Measurements from ENCODE around the gene TAGAP. TPM values are rescaled to one million over a fixed set of nuclear protein-coding genes. Genes with fewer than 3 reads are reported as not detected.

The TAGAP gene
- total and polyA plus RNA-seq, 2 donors (not counting 3 experiments of a cell fraction or from before 2014, with no cell fraction given): not detected

GRCh38 chr6:159014406-159014805, 30.4 kb downstream of the TAGAP start:
- H3K4me1 ChIP-seq (ENCODE audit: control insufficient read depth, extremely low read depth, insufficient read depth, low read length): no peaks in the 10 kb centered on the region
- H3K27ac ChIP-seq (ENCODE audit: insufficient read depth, low read depth, low read length): no peak overlapping the region
- FAIRE-seq: no peak
- no peaks in the 10 kb centered on the region for H3K36me3 ChIP-seq (ENCODE audit: control insufficient read depth in 2 of 2, extremely low read depth in 1 of 2, insufficient read depth in 2 of 2, low read length in 2 of 2)
- no peaks in the 10 kb centered on the region for H3K79me2 ChIP-seq (ENCODE audit: control insufficient read depth, insufficient read depth, low read length)
- H3K9ac ChIP-seq (replicated peaks; ENCODE audit: extremely low read depth, insufficient read depth, low read length): no peak overlapping the region
- no peak overlapping the region for H2AFZ ChIP-seq (ENCODE audit: low read depth, low read length)
- ChIA-PET CTCF (interaction anchor here (0.7 to 1.6 kb wide), 3 partner anchors 28 to 120 kb away, joined by 4 read pairs; no protein-coding TSS in a partner anchor), POLR2A (no interaction called here)
- TF ChIP-seq FOS (IDR thresholded peaks at IDR 0.05; ENCODE audit: borderline replicate concordance, insufficient read depth, low read length) (no peak), MAX (IDR thresholded peaks at IDR 0.05; ENCODE audit: insufficient read depth, insufficient read length) (no peak), GATA2 (IDR thresholded peaks at IDR 0.05; ENCODE audit: insufficient read depth, insufficient read length, low read depth, low read length) (no peak), MYC (IDR thresholded peaks at IDR 0.05; ENCODE audit: low read depth, low read length) (no peak), JUN (IDR thresholded peaks at IDR 0.05; ENCODE audit: borderline replicate concordance, insufficient read depth, insufficient read length, low read depth) (no peak), EZH2 (IDR thresholded peaks at IDR 0.05; ENCODE audit: borderline replicate concordance, low read depth, low read length, severe bottlenecking) (no peak), POLR2A (IDR thresholded peaks at IDR 0.05; ENCODE audit: low read depth, low read length) (no peak), CTCF (IDR thresholded peaks at IDR 0.05; ENCODE audit: extremely low read depth in 1 of 2, insufficient read depth in 1 of 2, low read depth in 1 of 2, low read length in 2 of 2) (no peak)
- no peak for DNase-seq (ENCODE audit: low read depth, low spot score)
- no peaks in the 10 kb centered on the region for H3K27me3 ChIP-seq (ENCODE audit: control insufficient read depth in 2 of 2, insufficient read depth in 2 of 2, low read length in 2 of 2)
- no peak overlapping the region for H3K4me3 ChIP-seq (replicated peaks in 1 of 3; ENCODE audit: insufficient read depth in 1 of 3, low read depth in 1 of 3, low read length in 3 of 3)
- H3K9me1 ChIP-seq (replicated peaks; ENCODE audit: control insufficient read depth, extremely low read depth, insufficient read depth, low read length): no peaks in the 10 kb centered on the region
- no peaks in the 10 kb centered on the region for H3K9me3 ChIP-seq (replicated peaks; ENCODE audit: control insufficient read depth, insufficient read depth, low read length)
- no TSS peak for BruUV-seq (replicated peaks)
- no peak overlapping the region for H3K4me2 ChIP-seq (ENCODE audit: insufficient read depth, low read length)
- H4K20me1 ChIP-seq (replicated peaks; ENCODE audit: control insufficient read depth, extremely low read depth, insufficient read depth, low read length): no peaks in the 10 kb centered on the region
- intact Hi-C loops (cut with micrococcal nuclease) (no loop called here), dilution Hi-C loops (cut with MboI; ENCODE audit: extremely low pct_ligation_motif_present, low sequenced_read_pairs) (no loop called here)
